Calu3 (cell line): ENCODE results near the gene CARM1. TPM values are rescaled to one million over a fixed set of nuclear protein-coding genes. Genes with fewer than 3 reads are reported as not detected.

ENCODE experiments used
- BruUV-seq: library from RNA; stranded (reverse); fragments of 400-500 nt; replicated peaks from 2 replicates; lab custom pipeline; 2021; lab: Mats Ljungman, UMichigan
- CTCF ChIA-PET: fragments of 300-600 bp; sonication (Branson Sonifier 250); formaldehyde crosslinking; loops from one replicate; lab custom pipeline; 2022; ENCODE audit warnings: antibody characterized with exemption; lab: Charles Lee
- DNase-seq: peaks from one replicate; pipeline ENCODE4 v3.0.0; 2022
- H3K27ac Mint-ChIP-seq: one replicate; pipeline ENCODE4 v1.8.0; 2022; ENCODE audit warnings: mixed read lengths; ENCODE audit not compliant: unreplicated experiment
- H3K27me3 Mint-ChIP-seq: one replicate; pipeline ENCODE4 v1.8.0; 2022; ENCODE audit warnings: mixed read lengths; ENCODE audit not compliant: unreplicated experiment
- H3K36me3 Mint-ChIP-seq: one replicate; pipeline ENCODE4 v1.8.0; 2022; ENCODE audit warnings: mild to moderate bottlenecking, moderate library complexity, mixed read lengths; ENCODE audit not compliant: insufficient read depth, unreplicated experiment
- H3K4me1 Mint-ChIP-seq: one replicate; pipeline ENCODE4 v1.8.0; 2022; ENCODE audit warnings: mild to moderate bottlenecking, low read depth, mixed read lengths; ENCODE audit not compliant: unreplicated experiment
- H3K4me3 Mint-ChIP-seq: one replicate; pipeline ENCODE4 v1.8.0; 2022; ENCODE audit warnings: mild to moderate bottlenecking, low read depth, moderate library complexity, mixed read lengths; ENCODE audit not compliant: unreplicated experiment
- H3K9me3 Mint-ChIP-seq: one replicate; pipeline ENCODE4 v1.8.0; 2022; ENCODE audit warnings: low read depth, mixed read lengths; ENCODE audit not compliant: unreplicated experiment
- CTCF ChIP-seq: fragments of 200-600 bp; IDR thresholded peaks from one replicate; pipeline ENCODE4 v1.8.0; 2022; ENCODE audit warnings: antibody characterized with exemption; ENCODE audit not compliant: unreplicated experiment
- intact Hi-C: fragments of 100-400 bp; cut with micrococcal nuclease; formaldehyde crosslinking; loops from one replicate; pipeline ENCODE4 v1.10.0; 2022; ENCODE audit not compliant: unreplicated experiment
- microRNA-seq: library from miRNA; unstranded; fragments of <30 nt; microRNA quantifications from one replicate; pipeline ENCODE4 v1.2.0, GENCODE V29; 2022
- total RNA-seq: library from RNA; stranded (reverse); gene quantifications from 2 replicates; pipeline ENCODE4 v1.2.3, GENCODE V29; 2022

The CARM1 gene
- total RNA-seq, 1 experiment from 2014 or later = 32.8 TPM

- Mint-ChIP-seq H3K9me3 (no peaks in the 10 kb centered on the region), H3K4me1 (peaks cover 14% of the 10 kb centered on the region), H3K27ac (no peak overlapping the region), H3K4me3 (no peak overlapping the region), H3K36me3 (peaks cover 12% of the 10 kb centered on the region), H3K27me3 (no peaks in the 10 kb centered on the region)
- no peak for DNase-seq
- BruUV-seq = no TSS peak
- intact Hi-C loops = no loop called here
- CTCF ChIA-PET = interaction anchor here (0.6 kb wide), 1 partner anchor 8 kb away, joined by 3 read pairs; no protein-coding TSS in a partner anchor
- no peak for TF ChIP-seq CTCF
These were observed 99.9 kb downstream of the CARM1 start for GRCh38 chr19:10971107-10971726.

Small RNAs within 50 kb of the gene (microRNA-seq; reads per million reads assigned to microRNA genes)
- not detected for gene MIR6793

Other genes starting within 250 kb of the CARM1 start
- 130 and 151 TPM in 2 replicates for gene SLC44A2, start 246.0 kb upstream of the CARM1 start, total RNA-seq
- gene ILF3, start 217.2 kb upstream of the CARM1 start, total RNA-seq = 262 and 267 TPM in 2 replicates
- 44.1 and 44.9 TPM in 2 replicates for gene QTRT1, start 170.1 kb upstream of the CARM1 start, total RNA-seq
- 126 and 138 TPM in 2 replicates for gene DNM2, start 153.5 kb upstream of the CARM1 start, total RNA-seq
- gene TMED1, start 35.3 kb upstream of the CARM1 start, total RNA-seq = 20.7 and 22.6 TPM in 2 replicates
- 0.51 TPM in 1 of 2 replicates, not detected in the other for gene C19orf38, start 23.1 kb upstream of the CARM1 start, total RNA-seq
- 37.8 and 46.0 TPM in 2 replicates for gene YIPF2, start 57.1 kb downstream of the CARM1 start, total RNA-seq
- 15.3 and 17.8 TPM in 2 replicates for gene TIMM29, start 57.3 kb downstream of the CARM1 start, total RNA-seq
- gene SMARCA4, start 89.5 kb downstream of the CARM1 start, total RNA-seq = 104 and 116 TPM in 2 replicates
- 289 and 294 TPM in 2 replicates for gene LDLR, start 217.9 kb downstream of the CARM1 start, total RNA-seq